Liver (tissue), 9 donors: ENCODE results near the gene CMC2. TPM values are rescaled to one million over a fixed set of nuclear protein-coding genes. Genes with fewer than 3 reads are reported as not detected.

Experiments
- DNase-seq: peaks from one replicate; pipeline ENCODE4 v3.0.0-alpha.2; 2017; ENCODE audit warnings: low spot score
- H3K27ac ChIP-seq, 2 donors: one replicate each; pipeline ENCODE4 v1.7.0; 2013; ENCODE audit warnings: inconsistent platforms in 2 of 2, low read length in 2 of 2, control low read depth in 1 of 2, low read depth in 1 of 2, mild to moderate bottlenecking in 1 of 2
- H3K27me3 ChIP-seq, 4 donors: one replicate each; pipeline versions ENCODE4 v1.6.1 to v1.7.0; 2013; ENCODE audit warnings: low read length in 3 of 4, inconsistent platforms in 1 of 4, mild to moderate bottlenecking in 1 of 4, moderate library complexity in 1 of 4; ENCODE audit not compliant: control insufficient read depth in 4 of 4, insufficient read depth in 4 of 4
- H3K36me3 ChIP-seq, 4 donors: one replicate each; pipeline versions ENCODE4 v1.6.1 to v1.7.0; 2013; ENCODE audit warnings: low read length in 3 of 4, mild to moderate bottlenecking in 3 of 4, low read depth in 1 of 4, moderate library complexity in 1 of 4; ENCODE audit not compliant: control insufficient read depth in 4 of 4, insufficient read depth in 3 of 4
- H3K4me1 ChIP-seq, 4 donors: one replicate each; pipeline versions ENCODE4 v1.6.1 to v1.7.0; 2013; ENCODE audit warnings: low read length in 3 of 4, mild to moderate bottlenecking in 3 of 4, moderate library complexity in 1 of 4; ENCODE audit not compliant: control insufficient read depth in 4 of 4, insufficient read depth in 4 of 4
- H3K4me3 ChIP-seq, 3 donors: one replicate each; pipeline versions ENCODE4 v1.6.1 to v1.7.0; 2013; ENCODE audit warnings: low read length in 3 of 3, control low read depth in 1 of 3, low read depth in 1 of 3, mild to moderate bottlenecking in 1 of 3
- H3K9ac ChIP-seq, 2 donors: one replicate each; pipeline ENCODE4 v1.7.0; 2013; ENCODE audit warnings: low read length in 2 of 2, mild to moderate bottlenecking in 2 of 2, moderate library complexity in 2 of 2, control low read depth in 1 of 2, low read depth in 1 of 2
- H3K9me3 ChIP-seq, 4 donors: one replicate each; pipeline versions ENCODE4 v1.6.1 to v1.7.0; 2013; ENCODE audit warnings: low read length in 3 of 4; ENCODE audit not compliant: control insufficient read depth in 4 of 4
- EGR1 ChIP-seq, 2 donors: IDR thresholded peaks; 2 replicates each; pipeline ENCODE4 v1.6.1; 2016 to 2018; ENCODE audit warnings: antibody characterized with exemption in 2 of 2, low read depth in 2 of 2
- FOXA1 ChIP-seq: IDR thresholded peaks from 2 replicates; pipeline ENCODE4 v1.6.1; 2016; ENCODE audit warnings: antibody characterized with exemption
- FOXA2 ChIP-seq: IDR thresholded peaks from 2 replicates; pipeline ENCODE4 v1.6.1; 2016; ENCODE audit warnings: antibody characterized with exemption
- GABPA ChIP-seq, 2 donors: IDR thresholded peaks in 1 of 2; conservative IDR thresholded peaks in 1 of 2; 2 replicates each; pipeline ENCODE4 v1.6.1; 2016; ENCODE audit warnings: antibody characterized with exemption in 2 of 2, mild to moderate bottlenecking in 1 of 2, moderate library complexity in 1 of 2
- HNF4A ChIP-seq, 2 donors: conservative IDR thresholded peaks; 2 replicates each; pipeline ENCODE4 v1.6.1; 2016; ENCODE audit warnings: antibody characterized with exemption in 2 of 2, mild to moderate bottlenecking in 2 of 2
- JUND ChIP-seq, 2 donors: IDR thresholded peaks; 2 replicates each; pipeline ENCODE4 v1.6.1; 2016; ENCODE audit warnings: antibody characterized with exemption in 2 of 2
- NR2F2 ChIP-seq: IDR thresholded peaks from 2 replicates; pipeline ENCODE4 v1.6.1; 2016; ENCODE audit warnings: antibody characterized with exemption
- RAD21 ChIP-seq, 2 donors: IDR thresholded peaks; 2 replicates each; pipeline ENCODE4 v1.6.1; 2016; ENCODE audit warnings: antibody characterized with exemption in 2 of 2, mild to moderate bottlenecking in 2 of 2
- TAF1 ChIP-seq: conservative IDR thresholded peaks from 2 replicates; pipeline ENCODE4 v1.6.1; 2016; ENCODE audit warnings: antibody characterized with exemption, mild to moderate bottlenecking
- WGBS: extraction: QIAGEN DNeasy Blood & Tissue Kit; methylation state at CpG from one replicate; pipeline ENCODE4 v1.1.7; 2013; 5-methylcytosine and 5-hydroxymethylcytosine counted together
- polyA plus RNA-seq, 2 donors: library from polyadenylated mRNA; stranded (reverse) in 1 of 2; unstranded in 1 of 2; fragments of 200-250 nt in 1 of 2; fragments of >200 nt in 1 of 2; fragmentation: Nextera tagmentation in 1 of 2; extraction: Ambion mirVana in 1 of 2; gene quantifications; one replicate each; pipeline versions ENCODE4 v1.2.1 to v1.2.3, GENCODE V29; 2013 to 2015
- total RNA-seq, 2 donors: library from RNA; depleted of rRNA; stranded (reverse); fragments of >200 nt; gene quantifications; one replicate each; pipeline ENCODE4 v1.2.3, GENCODE V29; 2014
- TF ChIP-seq, protein P1 (sequence below): IDR thresholded peaks from 2 replicates; pipeline ENCODE4 v1.6.1; 2016; ENCODE audit warnings: antibody characterized with exemption
- TF ChIP-seq, protein P2 (sequence below): fragments of 150-350 bp; IDR thresholded peaks from 2 replicates; pipeline ENCODE4 v1.5.1; 2017; ENCODE audit warnings: improper control_type of control experiment, low read depth, low read length; ENCODE audit not compliant: missing input control
- TF ChIP-seq, protein P3 (sequence below): IDR thresholded peaks from 2 replicates; pipeline ENCODE4 v1.6.1; 2016; ENCODE audit warnings: antibody characterized with exemption
- TF ChIP-seq, protein P4 (sequence below): IDR thresholded peaks from 2 replicates; pipeline ENCODE4 v1.6.1; 2016; ENCODE audit warnings: antibody characterized with exemption
- TF ChIP-seq, protein P5 (sequence below): IDR thresholded peaks from 2 replicates; pipeline ENCODE4 v1.6.1; 2016; ENCODE audit warnings: antibody characterized with exemption, mild to moderate bottlenecking
- donor health status: healthy.
- donor health status: healthy.
- donor health status: healthy.
- donor health status: healthy.
- donor health status: healthy.

The CMC2 gene
- total and polyA plus RNA-seq, 4 donors: 26.2 to 98.4 (median 42.5) TPM

DNA sequence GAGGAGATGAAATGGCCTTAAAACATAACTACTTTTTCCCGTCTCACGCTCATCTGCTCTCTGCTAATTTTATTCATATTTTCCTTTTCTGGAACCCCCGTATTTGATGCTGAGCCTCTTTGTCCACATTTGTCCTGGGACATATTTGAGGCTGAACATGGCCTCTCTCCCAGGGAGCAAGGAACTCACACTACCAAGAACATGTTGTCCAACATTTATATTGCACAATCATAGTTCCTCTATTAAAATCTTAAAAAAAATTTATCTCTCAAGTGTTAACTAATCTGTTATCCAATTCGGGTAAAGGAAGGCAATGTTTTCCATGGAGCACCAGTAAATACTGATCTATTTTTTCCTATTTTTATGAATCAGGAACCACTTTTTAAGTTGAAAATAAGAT lies 60.2 kb downstream of the CMC2 start:
- Histone ChIP-seq H3K9ac (no peak overlapping the region), H3K9me3 (no peaks in the 10 kb centered on the region), H3K4me3 (no peak overlapping the region), H3K4me1 (no peaks in the 10 kb centered on the region), H3K36me3 (no peaks in the 10 kb centered on the region), H3K27me3 (no peaks in the 10 kb centered on the region), H3K27ac (no peak overlapping the region)
- TF ChIP-seq, protein P1, sequence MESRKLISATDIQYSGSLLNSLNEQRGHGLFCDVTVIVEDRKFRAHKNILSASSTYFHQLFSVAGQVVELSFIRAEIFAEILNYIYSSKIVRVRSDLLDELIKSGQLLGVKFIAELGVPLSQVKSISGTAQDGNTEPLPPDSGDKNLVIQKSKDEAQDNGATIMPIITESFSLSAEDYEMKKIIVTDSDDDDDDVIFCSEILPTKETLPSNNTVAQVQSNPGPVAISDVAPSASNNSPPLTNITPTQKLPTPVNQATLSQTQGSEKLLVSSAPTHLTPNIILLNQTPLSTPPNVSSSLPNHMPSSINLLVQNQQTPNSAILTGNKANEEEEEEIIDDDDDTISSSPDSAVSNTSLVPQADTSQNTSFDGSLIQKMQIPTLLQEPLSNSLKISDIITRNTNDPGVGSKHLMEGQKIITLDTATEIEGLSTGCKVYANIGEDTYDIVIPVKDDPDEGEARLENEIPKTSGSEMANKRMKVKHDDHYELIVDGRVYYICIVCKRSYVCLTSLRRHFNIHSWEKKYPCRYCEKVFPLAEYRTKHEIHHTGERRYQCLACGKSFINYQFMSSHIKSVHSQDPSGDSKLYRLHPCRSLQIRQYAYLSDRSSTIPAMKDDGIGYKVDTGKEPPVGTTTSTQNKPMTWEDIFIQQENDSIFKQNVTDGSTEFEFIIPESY: no peak
- TF ChIP-seq EGR1 (IDR thresholded peaks at IDR 0.05; ENCODE audit: low read depth in 2 of 2): no peak
- TF ChIP-seq JUND (IDR thresholded peaks at IDR 0.05): no peak
- TF ChIP-seq, protein P2, sequence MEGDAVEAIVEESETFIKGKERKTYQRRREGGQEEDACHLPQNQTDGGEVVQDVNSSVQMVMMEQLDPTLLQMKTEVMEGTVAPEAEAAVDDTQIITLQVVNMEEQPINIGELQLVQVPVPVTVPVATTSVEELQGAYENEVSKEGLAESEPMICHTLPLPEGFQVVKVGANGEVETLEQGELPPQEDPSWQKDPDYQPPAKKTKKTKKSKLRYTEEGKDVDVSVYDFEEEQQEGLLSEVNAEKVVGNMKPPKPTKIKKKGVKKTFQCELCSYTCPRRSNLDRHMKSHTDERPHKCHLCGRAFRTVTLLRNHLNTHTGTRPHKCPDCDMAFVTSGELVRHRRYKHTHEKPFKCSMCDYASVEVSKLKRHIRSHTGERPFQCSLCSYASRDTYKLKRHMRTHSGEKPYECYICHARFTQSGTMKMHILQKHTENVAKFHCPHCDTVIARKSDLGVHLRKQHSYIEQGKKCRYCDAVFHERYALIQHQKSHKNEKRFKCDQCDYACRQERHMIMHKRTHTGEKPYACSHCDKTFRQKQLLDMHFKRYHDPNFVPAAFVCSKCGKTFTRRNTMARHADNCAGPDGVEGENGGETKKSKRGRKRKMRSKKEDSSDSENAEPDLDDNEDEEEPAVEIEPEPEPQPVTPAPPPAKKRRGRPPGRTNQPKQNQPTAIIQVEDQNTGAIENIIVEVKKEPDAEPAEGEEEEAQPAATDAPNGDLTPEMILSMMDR: no peak
- TF ChIP-seq GABPA (IDR thresholded peaks at IDR 0.05 in 1 of 2, conservative IDR thresholded peaks at IDR 0.05 in 1 of 2): no peak
- TF ChIP-seq FOXA1: no peak
- TF ChIP-seq, protein P3, sequence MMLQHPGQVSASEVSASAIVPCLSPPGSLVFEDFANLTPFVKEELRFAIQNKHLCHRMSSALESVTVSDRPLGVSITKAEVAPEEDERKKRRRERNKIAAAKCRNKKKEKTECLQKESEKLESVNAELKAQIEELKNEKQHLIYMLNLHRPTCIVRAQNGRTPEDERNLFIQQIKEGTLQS: no peak
- TF ChIP-seq HNF4A (conservative IDR thresholded peaks at IDR 0.05): no peak
- no peak for TF ChIP-seq RAD21 (IDR thresholded peaks at IDR 0.05)
- TF ChIP-seq TAF1: no peak
- TF ChIP-seq FOXA2: no peak
- no peak for DNase-seq
- WGBS: 89% methylated on average over 4 of the region's 4 CpGs

DNA sequence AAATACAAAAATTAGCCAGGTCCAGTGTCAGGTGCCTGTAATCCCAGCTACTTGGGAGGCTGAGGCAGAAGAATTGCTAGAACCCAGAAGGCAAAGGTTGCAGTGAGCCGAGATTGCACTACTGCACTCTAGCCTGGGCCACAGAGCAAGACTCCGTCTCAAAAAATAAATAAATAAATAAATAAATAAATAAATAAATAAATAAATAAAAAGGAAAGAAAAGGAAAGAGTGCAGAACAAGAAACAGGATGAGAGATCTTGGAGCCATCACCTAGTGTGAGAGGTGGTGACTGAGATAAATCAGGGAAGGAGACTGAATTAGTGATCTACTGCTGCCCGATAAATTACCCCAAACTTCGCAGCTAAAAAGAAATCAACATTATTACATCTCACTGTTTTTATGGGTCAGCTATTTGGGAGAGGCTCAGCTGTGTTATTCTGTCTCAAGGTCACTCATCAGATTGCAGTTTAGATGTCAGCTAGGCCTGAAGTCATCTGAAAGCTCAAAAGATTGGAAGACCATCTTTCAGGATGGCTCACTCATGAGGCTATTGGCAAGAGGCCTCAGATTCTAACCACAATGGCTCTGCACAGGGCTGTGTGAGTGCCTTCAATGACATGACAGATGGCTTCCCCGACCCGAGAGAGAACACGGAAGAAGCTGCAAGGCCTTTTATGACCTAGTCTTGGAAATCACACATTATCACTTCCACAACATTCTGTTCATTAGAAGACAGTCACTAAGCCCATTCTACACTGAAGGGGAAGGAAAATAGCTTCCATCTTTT lies 66.4 kb downstream of the CMC2 start:
- TF ChIP-seq NR2F2 (no peak), FOXA2 (no peak), HNF4A (conservative IDR thresholded peaks at IDR 0.05) (no peak), TAF1 (no peak), RAD21 (IDR thresholded peaks at IDR 0.05) (no peak)
- TF ChIP-seq, protein P4, sequence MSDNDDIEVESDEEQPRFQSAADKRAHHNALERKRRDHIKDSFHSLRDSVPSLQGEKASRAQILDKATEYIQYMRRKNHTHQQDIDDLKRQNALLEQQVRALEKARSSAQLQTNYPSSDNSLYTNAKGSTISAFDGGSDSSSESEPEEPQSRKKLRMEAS: no peak
- TF ChIP-seq, protein P5, sequence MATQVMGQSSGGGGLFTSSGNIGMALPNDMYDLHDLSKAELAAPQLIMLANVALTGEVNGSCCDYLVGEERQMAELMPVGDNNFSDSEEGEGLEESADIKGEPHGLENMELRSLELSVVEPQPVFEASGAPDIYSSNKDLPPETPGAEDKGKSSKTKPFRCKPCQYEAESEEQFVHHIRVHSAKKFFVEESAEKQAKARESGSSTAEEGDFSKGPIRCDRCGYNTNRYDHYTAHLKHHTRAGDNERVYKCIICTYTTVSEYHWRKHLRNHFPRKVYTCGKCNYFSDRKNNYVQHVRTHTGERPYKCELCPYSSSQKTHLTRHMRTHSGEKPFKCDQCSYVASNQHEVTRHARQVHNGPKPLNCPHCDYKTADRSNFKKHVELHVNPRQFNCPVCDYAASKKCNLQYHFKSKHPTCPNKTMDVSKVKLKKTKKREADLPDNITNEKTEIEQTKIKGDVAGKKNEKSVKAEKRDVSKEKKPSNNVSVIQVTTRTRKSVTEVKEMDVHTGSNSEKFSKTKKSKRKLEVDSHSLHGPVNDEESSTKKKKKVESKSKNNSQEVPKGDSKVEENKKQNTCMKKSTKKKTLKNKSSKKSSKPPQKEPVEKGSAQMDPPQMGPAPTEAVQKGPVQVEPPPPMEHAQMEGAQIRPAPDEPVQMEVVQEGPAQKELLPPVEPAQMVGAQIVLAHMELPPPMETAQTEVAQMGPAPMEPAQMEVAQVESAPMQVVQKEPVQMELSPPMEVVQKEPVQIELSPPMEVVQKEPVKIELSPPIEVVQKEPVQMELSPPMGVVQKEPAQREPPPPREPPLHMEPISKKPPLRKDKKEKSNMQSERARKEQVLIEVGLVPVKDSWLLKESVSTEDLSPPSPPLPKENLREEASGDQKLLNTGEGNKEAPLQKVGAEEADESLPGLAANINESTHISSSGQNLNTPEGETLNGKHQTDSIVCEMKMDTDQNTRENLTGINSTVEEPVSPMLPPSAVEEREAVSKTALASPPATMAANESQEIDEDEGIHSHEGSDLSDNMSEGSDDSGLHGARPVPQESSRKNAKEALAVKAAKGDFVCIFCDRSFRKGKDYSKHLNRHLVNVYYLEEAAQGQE: no peak
- TF ChIP-seq, protein P3: no peak
- WGBS: 92% methylated on average over 7 of the region's 7 CpGs
- H3K4me1 ChIP-seq: no peaks in the 10 kb centered on the region
- H3K27me3 ChIP-seq: no peaks in the 10 kb centered on the region
- no peak overlapping the region for H3K4me3 ChIP-seq
- H3K36me3 ChIP-seq: no peaks in the 10 kb centered on the region
- H3K27ac ChIP-seq: no peak overlapping the region
- DNase-seq: no peak
- H3K9me3 ChIP-seq: no peaks in the 10 kb centered on the region
- H3K9ac ChIP-seq: no peak overlapping the region
